RWPE2 (cell line): ENCODE results near the gene RNMT.
"Not testable (repeated sequence)": the region's sequence is repeated elsewhere in the genome, so short reads cannot be mapped to it uniquely, and the experiment has no call there.

Source experiments
- ATAC-seq: fragments of 200-7000 bp; cut with Tn5 transposase; 3 replicates; pipeline ENCODE4 v1.9.1; 2021; ENCODE audit warnings: low read depth
- DNase-seq: peaks from one replicate; pipeline ENCODE4 v3.0.0-alpha.2; 2020; ENCODE audit warnings: low spot score
- H3K27ac ChIP-seq: fragments of 450-650 bp; 2 replicates; pipeline ENCODE4 v1.5.1; 2017; ENCODE audit warnings: mild to moderate bottlenecking; ENCODE audit not compliant: poor library complexity, severe bottlenecking
- H3K27me3 ChIP-seq: fragments of 250-450 bp; sonication (Bioruptor Pico); 2 replicates; pipeline ENCODE4 v1.5.1; 2021; ENCODE audit warnings: mild to moderate bottlenecking, moderate library complexity; ENCODE audit not compliant: insufficient read depth, poor library complexity, severe bottlenecking
- H3K36me3 ChIP-seq: fragments of 250-450 bp; sonication (Bioruptor Pico); 2 replicates; pipeline ENCODE4 v1.5.1; 2020; ENCODE audit warnings: low read depth, mild to moderate bottlenecking, moderate library complexity
- H3K4me1 ChIP-seq: fragments of 250-450 bp; sonication (Bioruptor Pico); 2 replicates; pipeline ENCODE4 v1.5.1; 2021; ENCODE audit warnings: mild to moderate bottlenecking, moderate library complexity; ENCODE audit not compliant: insufficient read depth, poor library complexity, severe bottlenecking
- H3K4me3 ChIP-seq: fragments of 250-450 bp; sonication (Bioruptor Pico); 2 replicates; pipeline ENCODE4 v1.5.1; 2021; ENCODE audit warnings: mild to moderate bottlenecking, moderate library complexity; ENCODE audit not compliant: severe bottlenecking
- H3K9me3 ChIP-seq: fragments of 250-450 bp; sonication (Bioruptor Pico); 2 replicates; pipeline ENCODE4 v1.5.1; 2021; ENCODE audit warnings: mild to moderate bottlenecking, moderate library complexity; ENCODE audit not compliant: severe bottlenecking
- TF ChIP-seq, protein P1 (sequence below): fragments of 450-650 bp; IDR thresholded peaks from one replicate; pipeline ENCODE4 v1.5.1; 2017; ENCODE audit warnings: mild to moderate bottlenecking, moderate library complexity; ENCODE audit not compliant: poor library complexity, severe bottlenecking

Gene RNMT

DNA sequence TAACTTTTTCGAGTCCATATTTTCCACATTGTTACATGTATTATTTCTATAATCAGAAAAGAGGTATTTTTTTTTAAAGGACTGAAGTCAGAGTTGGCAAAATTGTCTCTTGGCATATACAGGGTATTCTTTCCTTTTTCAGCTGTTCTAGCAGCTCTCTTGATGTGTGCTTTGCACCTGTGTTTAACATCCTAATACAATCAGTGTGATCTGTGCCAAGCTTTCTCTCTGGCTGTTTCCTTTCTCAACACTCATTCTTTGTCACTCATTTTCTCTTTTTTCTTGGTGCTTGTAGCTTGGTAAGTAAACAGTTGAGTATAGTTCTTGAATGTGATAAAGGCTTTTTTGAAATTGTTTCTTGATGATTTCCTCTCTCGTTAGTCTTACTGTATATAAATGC is 9.2 kb downstream of the RNMT start:
- DNase-seq (no peak), ATAC-seq (no peak)
- H3K27me3 ChIP-seq, result no peaks in the 10 kb centered on the region
- no peak overlapping the region for H3K4me3 ChIP-seq
- no peaks in the 10 kb centered on the region for H3K9me3 ChIP-seq
- TF ChIP-seq, protein P1, sequence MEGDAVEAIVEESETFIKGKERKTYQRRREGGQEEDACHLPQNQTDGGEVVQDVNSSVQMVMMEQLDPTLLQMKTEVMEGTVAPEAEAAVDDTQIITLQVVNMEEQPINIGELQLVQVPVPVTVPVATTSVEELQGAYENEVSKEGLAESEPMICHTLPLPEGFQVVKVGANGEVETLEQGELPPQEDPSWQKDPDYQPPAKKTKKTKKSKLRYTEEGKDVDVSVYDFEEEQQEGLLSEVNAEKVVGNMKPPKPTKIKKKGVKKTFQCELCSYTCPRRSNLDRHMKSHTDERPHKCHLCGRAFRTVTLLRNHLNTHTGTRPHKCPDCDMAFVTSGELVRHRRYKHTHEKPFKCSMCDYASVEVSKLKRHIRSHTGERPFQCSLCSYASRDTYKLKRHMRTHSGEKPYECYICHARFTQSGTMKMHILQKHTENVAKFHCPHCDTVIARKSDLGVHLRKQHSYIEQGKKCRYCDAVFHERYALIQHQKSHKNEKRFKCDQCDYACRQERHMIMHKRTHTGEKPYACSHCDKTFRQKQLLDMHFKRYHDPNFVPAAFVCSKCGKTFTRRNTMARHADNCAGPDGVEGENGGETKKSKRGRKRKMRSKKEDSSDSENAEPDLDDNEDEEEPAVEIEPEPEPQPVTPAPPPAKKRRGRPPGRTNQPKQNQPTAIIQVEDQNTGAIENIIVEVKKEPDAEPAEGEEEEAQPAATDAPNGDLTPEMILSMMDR, result no peak
- H3K4me1 ChIP-seq, result no peaks in the 10 kb centered on the region
- peaks cover 91% of the 10 kb centered on the region for H3K36me3 ChIP-seq
- H3K27ac ChIP-seq, result no peak overlapping the region

DNA sequence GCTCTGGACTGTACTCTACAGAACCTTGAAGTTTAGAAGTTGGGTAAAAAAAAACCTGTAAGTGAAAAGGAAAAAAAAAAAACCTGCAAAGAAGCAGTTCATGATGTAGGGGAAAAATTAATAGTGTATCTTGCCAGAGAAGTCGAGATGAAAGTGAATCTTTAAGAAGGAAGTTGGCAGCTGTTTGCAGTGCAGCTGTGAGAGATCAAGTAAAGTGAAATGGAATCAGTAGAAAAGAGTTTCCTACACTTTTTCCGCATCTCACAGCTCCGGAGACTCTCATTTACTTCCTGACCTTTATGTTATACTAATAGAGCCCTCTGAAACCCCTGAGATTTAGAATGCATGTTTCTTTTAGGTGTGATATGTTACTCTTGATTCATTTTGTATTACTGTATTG is 19.2 kb downstream of the RNMT start:
- TF ChIP-seq, protein P1, result no peak
- DNase-seq (no peak), ATAC-seq (no peak)
- no peak overlapping the region for H3K27ac ChIP-seq
- H3K4me3 ChIP-seq, result no peak overlapping the region
- H3K27me3 ChIP-seq, result no peaks in the 10 kb centered on the region
- H3K4me1 ChIP-seq, result no peaks in the 10 kb centered on the region
- peaks cover 80% of the 10 kb centered on the region for H3K36me3 ChIP-seq
- no peaks in the 10 kb centered on the region for H3K9me3 ChIP-seq

DNA sequence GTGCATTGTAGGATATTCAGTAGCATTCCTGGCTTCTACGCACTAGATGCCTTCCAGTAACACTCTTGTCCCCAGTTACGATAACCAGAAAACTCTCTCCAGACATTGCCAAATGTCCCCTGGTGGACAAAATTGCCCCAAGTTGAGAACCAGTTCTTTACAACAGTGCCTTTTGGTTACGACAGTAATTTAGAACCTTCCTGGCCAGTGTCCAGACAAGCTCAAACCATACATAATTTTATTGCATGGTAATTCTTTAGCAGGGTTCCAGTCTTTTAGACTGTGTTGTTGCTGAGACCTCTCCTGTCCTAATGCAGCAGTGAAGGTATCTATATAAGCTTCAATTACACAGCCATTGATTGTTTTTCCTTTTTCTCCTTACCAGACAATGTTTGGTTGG is 20.2 kb downstream of the RNMT start:
- Histone ChIP-seq H3K36me3 (peaks cover 77% of the 10 kb centered on the region), H3K4me3 (no peak overlapping the region), H3K27me3 (no peaks in the 10 kb centered on the region), H3K27ac (no peak overlapping the region), H3K4me1 (no peaks in the 10 kb centered on the region), H3K9me3 (no peaks in the 10 kb centered on the region)
- ATAC-seq, result no peak
- DNase-seq, result no peak
- TF ChIP-seq, protein P1, result no peak

- H3K27me3 ChIP-seq, H3K9me3 ChIP-seq, H3K4me3 ChIP-seq, ATAC-seq, H3K4me1 ChIP-seq, H3K27ac ChIP-seq, DNase-seq: not testable (repeated sequence)
- peaks cover 81% of the 10 kb centered on the region for H3K36me3 ChIP-seq
Observed at GRCh38 chr18:13751599-13751998, 25.1 kb downstream of the RNMT start.

GRCh38 chr18:13756261-13756660 is 29.8 kb downstream of the RNMT start:
- no peak overlapping the region for H3K27ac ChIP-seq
- H3K27me3 ChIP-seq, result no peaks in the 10 kb centered on the region
- H3K4me1 ChIP-seq, result no peaks in the 10 kb centered on the region
- peaks cover 84% of the 10 kb centered on the region for H3K36me3 ChIP-seq
- no peaks in the 10 kb centered on the region for H3K9me3 ChIP-seq
- no peak overlapping the region for H3K4me3 ChIP-seq
- no peak for ATAC-seq
- TF ChIP-seq, protein P1, result no peak
- DNase-seq, result no peak
